Neural progenitor cell (in vitro differentiated cells): ENCODE results near the gene CORO6.

Source experiments
- EZH2 ChIP-seq: fragments of 200-600 bp; sonication (generic); IDR thresholded peaks from 2 replicates; pipeline ENCODE4 v1.6.1; 2017; ENCODE audit warnings: antibody characterized with exemption, mild to moderate bottlenecking, moderate library complexity
- EZH2phosphoT487 ChIP-seq: fragments of 200-600 bp; sonication (generic); IDR thresholded peaks from 2 replicates; pipeline ENCODE4 v1.6.1; 2017; ENCODE audit warnings: antibody characterized with exemption
- TF ChIP-seq, protein P1 (sequence below): fragments of 200-600 bp; sonication (generic); IDR thresholded peaks from 2 replicates; pipeline ENCODE4 v1.5.1; 2017; ENCODE audit warnings: antibody characterized with exemption, mild to moderate bottlenecking

- TF ChIP-seq, protein P1, sequence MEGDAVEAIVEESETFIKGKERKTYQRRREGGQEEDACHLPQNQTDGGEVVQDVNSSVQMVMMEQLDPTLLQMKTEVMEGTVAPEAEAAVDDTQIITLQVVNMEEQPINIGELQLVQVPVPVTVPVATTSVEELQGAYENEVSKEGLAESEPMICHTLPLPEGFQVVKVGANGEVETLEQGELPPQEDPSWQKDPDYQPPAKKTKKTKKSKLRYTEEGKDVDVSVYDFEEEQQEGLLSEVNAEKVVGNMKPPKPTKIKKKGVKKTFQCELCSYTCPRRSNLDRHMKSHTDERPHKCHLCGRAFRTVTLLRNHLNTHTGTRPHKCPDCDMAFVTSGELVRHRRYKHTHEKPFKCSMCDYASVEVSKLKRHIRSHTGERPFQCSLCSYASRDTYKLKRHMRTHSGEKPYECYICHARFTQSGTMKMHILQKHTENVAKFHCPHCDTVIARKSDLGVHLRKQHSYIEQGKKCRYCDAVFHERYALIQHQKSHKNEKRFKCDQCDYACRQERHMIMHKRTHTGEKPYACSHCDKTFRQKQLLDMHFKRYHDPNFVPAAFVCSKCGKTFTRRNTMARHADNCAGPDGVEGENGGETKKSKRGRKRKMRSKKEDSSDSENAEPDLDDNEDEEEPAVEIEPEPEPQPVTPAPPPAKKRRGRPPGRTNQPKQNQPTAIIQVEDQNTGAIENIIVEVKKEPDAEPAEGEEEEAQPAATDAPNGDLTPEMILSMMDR, result no peak
- TF ChIP-seq EZH2phosphoT487 (no peak), EZH2 (no peak)
These were observed 30.3 kb upstream of the CORO6 start for GRCh38 chr17:29652976-29653375.
